Measurements from ENCODE around the gene DNAAF8.

DNA sequence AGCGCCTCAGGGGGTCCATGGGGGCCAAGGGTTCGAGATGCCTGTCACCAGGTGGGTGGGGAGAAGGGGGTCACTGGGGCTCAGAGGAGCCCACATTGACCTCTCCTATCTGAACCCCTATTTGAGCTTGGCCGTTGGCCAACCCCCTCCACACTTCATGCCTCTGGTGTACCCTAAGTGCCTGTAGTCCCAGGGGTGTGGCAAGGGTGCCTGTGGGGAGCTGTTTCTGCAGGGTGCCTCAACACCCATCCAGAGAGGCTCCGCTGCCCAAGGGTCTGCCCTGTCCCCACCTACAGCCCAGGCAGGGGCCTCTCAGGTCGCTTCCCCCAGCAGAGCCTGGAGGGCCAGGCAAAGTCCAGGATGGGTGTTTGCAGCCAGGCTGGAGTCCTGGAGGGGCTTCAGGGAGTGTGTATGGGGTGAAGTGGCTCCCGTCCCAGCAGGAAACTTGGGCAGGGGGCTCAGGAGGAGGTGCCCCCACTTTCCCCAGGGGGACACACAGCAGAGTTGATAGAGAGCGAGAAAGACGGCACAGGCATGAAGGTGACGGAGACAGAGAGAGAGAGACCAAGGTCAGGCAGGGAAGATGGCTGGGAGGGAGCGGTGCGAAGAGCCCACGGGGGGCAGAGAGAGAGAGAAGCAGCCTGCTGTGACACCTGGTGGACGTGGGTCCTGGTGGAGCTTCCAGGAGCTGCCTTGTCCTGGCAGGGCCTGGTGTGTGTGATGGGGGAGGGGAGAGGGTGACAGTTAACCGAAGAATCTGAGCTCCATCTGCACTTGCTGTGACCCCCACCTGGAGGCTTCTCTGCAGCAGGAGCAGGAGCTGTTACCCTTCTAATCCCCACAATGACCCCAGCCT lies 53.5 kb downstream of the DNAAF8 start, which contains the start of gene SEPTIN12:
- TF ChIP-seq, protein P1, sequence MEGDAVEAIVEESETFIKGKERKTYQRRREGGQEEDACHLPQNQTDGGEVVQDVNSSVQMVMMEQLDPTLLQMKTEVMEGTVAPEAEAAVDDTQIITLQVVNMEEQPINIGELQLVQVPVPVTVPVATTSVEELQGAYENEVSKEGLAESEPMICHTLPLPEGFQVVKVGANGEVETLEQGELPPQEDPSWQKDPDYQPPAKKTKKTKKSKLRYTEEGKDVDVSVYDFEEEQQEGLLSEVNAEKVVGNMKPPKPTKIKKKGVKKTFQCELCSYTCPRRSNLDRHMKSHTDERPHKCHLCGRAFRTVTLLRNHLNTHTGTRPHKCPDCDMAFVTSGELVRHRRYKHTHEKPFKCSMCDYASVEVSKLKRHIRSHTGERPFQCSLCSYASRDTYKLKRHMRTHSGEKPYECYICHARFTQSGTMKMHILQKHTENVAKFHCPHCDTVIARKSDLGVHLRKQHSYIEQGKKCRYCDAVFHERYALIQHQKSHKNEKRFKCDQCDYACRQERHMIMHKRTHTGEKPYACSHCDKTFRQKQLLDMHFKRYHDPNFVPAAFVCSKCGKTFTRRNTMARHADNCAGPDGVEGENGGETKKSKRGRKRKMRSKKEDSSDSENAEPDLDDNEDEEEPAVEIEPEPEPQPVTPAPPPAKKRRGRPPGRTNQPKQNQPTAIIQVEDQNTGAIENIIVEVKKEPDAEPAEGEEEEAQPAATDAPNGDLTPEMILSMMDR (IDR thresholded peaks at IDR 0.05 in 8 of 11, conservative IDR thresholded peaks at IDR 0.05 in 3 of 11) = no peak
- TF ChIP-seq POLR2A (IDR thresholded peaks at IDR 0.05) = no peak

All from spleen (tissue), 7 donors.